Natural killer cell (primary cell): ENCODE data around the gene RAI1. TPM values are rescaled to one million over a fixed set of nuclear protein-coding genes. Genes with fewer than 3 reads are reported as not detected.

Experiments
- ATAC-seq, 3 donors: fragments of 150-1000 bp in 2 of 3; fragments of 200-7000 bp in 1 of 3; cut with Tn5 transposase; 1 replicate in 1 of 3; 2 replicates in 2 of 3; pipeline ENCODE4 v1.10.0; 2021; ENCODE audit warnings: mild to moderate bottlenecking in 2 of 3, moderate library complexity in 2 of 3
- DNase-seq, 2 donors: peaks; one replicate each; pipeline versions ENCODE4 v3.0.0 to v3.0.0-alpha.2; 2013 to 2021; ENCODE audit warnings: mixed read lengths in 1 of 2
- H3K27ac ChIP-seq: one replicate; pipeline ENCODE4 v1.5.1; 2013; ENCODE audit warnings: mild to moderate bottlenecking, low read length
- H3K27me3 ChIP-seq: one replicate; pipeline ENCODE4 v1.6.1; 2013; ENCODE audit warnings: low read length; ENCODE audit not compliant: control insufficient read depth, insufficient read depth
- H3K36me3 ChIP-seq: one replicate; pipeline ENCODE4 v1.6.1; 2013; ENCODE audit warnings: low read length; ENCODE audit not compliant: control insufficient read depth, insufficient read depth
- H3K4me1 ChIP-seq: one replicate; pipeline ENCODE4 v1.6.1; 2013; ENCODE audit warnings: low read length; ENCODE audit not compliant: control insufficient read depth, insufficient read depth
- H3K4me3 ChIP-seq: one replicate; pipeline ENCODE4 v1.5.1; 2013; ENCODE audit warnings: low read length
- H3K9me3 ChIP-seq: one replicate; pipeline ENCODE4 v1.6.1; 2013; ENCODE audit warnings: low read length; ENCODE audit not compliant: control insufficient read depth, insufficient read depth
- H3K27ac Mint-ChIP-seq, 2 donors: one replicate each; pipeline ENCODE4 v1.8.0; 2022; ENCODE audit warnings: mild to moderate bottlenecking in 2 of 2, mixed read lengths in 2 of 2, moderate library complexity in 1 of 2
- H3K27me3 Mint-ChIP-seq, 2 donors: one replicate each; pipeline ENCODE4 v1.8.0; 2022; ENCODE audit warnings: low read depth in 2 of 2, mixed read lengths in 2 of 2
- H3K36me3 Mint-ChIP-seq: one replicate; pipeline ENCODE4 v1.8.0; 2022; ENCODE audit warnings: mixed read lengths
- H3K4me1 Mint-ChIP-seq, 2 donors: one replicate each; pipeline ENCODE4 v1.8.0; 2022; ENCODE audit warnings: mixed read lengths in 2 of 2
- H3K4me3 Mint-ChIP-seq: one replicate; pipeline ENCODE4 v1.8.0; 2022; ENCODE audit warnings: mild to moderate bottlenecking, moderate library complexity, mixed read lengths
- H3K9me3 Mint-ChIP-seq, 2 donors: one replicate each; pipeline ENCODE4 v1.8.0; 2022; ENCODE audit warnings: mixed read lengths in 2 of 2
- WGBS: methylation state at CpG from one replicate; pipeline ENCODE4 v1.1.7; 2013; ENCODE audit warnings: missing lambda C conversion rate; ENCODE audit not compliant: insufficient coverage; 5-methylcytosine and 5-hydroxymethylcytosine counted together
- intact Hi-C: fragments of 100-400 bp; cut with micrococcal nuclease; formaldehyde crosslinking; loops from one replicate; pipeline ENCODE4 v1.14.2; 2022
- total RNA-seq, 4 donors: library from RNA; stranded (reverse); fragments of 120-200 nt in 1 of 4; gene quantifications; one replicate each; pipeline versions ENCODE4 v1.2.3 to v1.2.4, GENCODE V29; 2013 to 2022
- TF ChIP-seq, protein P1 (sequence below): fragments of 200-600 bp; IDR thresholded peaks from one replicate; pipeline ENCODE4 v1.8.0; 2022; ENCODE audit warnings: antibody characterized with exemption

Gene RAI1
- total RNA-seq, 3 donors from 2014 or later (not counting 1 experiment from before 2014, with no cell fraction given) = 39.8 to 55.0 (median 49.4) TPM

DNA sequence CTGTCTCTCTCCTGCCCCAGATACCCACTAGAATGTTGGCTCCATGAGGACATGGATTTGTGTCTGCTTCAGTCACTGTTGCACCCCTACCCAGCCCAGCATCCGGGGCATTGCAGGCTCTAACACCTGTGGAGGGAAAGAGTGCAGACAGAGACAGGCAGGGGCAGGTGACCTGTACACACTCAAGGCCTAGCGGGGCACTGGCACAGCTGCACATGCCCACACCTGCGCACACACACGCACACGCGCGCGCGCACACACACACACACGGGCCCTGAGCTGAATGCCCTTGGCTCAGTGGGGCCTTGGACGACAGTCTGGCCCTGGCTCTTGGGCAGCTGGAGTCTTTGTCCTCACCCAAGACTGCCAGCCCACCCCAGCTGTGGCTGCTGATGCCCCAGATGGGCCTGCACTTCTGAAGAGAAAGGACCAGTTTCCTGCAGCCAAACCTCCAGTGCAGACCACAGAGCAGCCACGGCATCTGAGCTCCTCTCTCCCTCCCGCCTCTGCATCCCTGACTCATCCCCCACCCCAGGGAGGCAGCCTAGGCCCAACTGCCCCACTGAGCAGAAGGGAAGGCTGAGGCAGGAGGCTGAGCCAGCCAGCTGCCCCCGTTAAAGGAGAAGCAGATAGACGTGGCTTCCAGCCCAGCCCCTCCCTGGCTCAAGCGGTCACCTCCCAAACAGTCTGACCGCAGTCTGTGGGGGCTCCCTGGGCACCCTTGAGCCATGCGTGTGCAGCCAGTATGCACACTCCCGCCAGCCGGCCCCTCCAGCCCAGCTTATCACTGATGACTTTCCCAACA is 12.3 kb upstream of the RAI1 start:
- H3K27me3 ChIP-seq = no peaks in the 10 kb centered on the region
- TF ChIP-seq, protein P1, sequence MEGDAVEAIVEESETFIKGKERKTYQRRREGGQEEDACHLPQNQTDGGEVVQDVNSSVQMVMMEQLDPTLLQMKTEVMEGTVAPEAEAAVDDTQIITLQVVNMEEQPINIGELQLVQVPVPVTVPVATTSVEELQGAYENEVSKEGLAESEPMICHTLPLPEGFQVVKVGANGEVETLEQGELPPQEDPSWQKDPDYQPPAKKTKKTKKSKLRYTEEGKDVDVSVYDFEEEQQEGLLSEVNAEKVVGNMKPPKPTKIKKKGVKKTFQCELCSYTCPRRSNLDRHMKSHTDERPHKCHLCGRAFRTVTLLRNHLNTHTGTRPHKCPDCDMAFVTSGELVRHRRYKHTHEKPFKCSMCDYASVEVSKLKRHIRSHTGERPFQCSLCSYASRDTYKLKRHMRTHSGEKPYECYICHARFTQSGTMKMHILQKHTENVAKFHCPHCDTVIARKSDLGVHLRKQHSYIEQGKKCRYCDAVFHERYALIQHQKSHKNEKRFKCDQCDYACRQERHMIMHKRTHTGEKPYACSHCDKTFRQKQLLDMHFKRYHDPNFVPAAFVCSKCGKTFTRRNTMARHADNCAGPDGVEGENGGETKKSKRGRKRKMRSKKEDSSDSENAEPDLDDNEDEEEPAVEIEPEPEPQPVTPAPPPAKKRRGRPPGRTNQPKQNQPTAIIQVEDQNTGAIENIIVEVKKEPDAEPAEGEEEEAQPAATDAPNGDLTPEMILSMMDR = no peak
- no peaks in the 10 kb centered on the region for H3K9me3 ChIP-seq
- H3K27ac ChIP-seq = no peak overlapping the region
- no peaks in the 10 kb centered on the region for H3K36me3 ChIP-seq
- H3K36me3 Mint-ChIP-seq = no peaks in the 10 kb centered on the region
- 78% methylated on average over 20 of the region's 20 CpGs for WGBS
- no peaks in the 10 kb centered on the region for H3K9me3 Mint-ChIP-seq
- H3K4me1 ChIP-seq = peaks cover 15% of the 10 kb centered on the region
- H3K27me3 Mint-ChIP-seq = peaks cover 0 to 2% of the 10 kb centered on the region in 2 donors
- H3K4me3 ChIP-seq = no peak overlapping the region
- no peak for DNase-seq
- H3K4me1 Mint-ChIP-seq = peaks cover 11 to 14% of the 10 kb centered on the region in 2 donors
- ATAC-seq = no peak
- H3K4me3 Mint-ChIP-seq = no peak overlapping the region
- intact Hi-C loops = no loop called here
- peak overlapping the region in 1 of 2 donors; percentile 41 for H3K27ac Mint-ChIP-seq

DNA sequence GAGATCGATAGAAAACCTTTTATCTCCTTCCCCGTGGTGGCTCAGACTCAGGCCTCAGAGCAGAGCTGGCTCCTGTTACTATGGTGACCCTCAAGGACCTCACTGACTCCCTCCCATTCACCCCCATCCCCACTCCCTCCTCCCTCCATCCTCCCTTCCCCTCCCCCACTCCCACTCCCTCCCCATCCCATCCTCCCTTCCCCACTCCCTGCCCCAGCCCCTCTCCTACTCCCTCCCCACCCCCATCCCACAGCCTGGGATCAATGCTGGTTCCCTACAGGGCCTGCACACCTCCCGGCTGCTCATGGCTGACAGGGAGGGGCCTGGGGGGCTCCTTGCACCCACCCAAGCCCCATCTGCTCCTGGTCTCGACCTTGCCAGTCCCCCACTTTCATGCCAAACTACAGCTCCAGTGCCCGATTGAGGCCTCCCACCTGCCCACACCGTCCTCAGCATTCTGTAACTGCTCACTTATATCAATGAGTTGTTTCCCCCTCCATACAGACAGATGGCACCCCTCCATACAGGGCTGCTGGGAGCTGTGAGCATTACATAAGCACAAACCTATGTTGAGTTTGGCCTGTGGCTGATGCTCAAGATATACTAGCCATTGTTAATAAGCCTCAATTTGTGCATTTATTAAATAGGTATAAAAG is 11.6 kb upstream of the RAI1 start:
- H3K27ac Mint-ChIP-seq = no peak overlapping the region
- no peaks in the 10 kb centered on the region for H3K36me3 Mint-ChIP-seq
- intact Hi-C loops = no loop called here

DNA sequence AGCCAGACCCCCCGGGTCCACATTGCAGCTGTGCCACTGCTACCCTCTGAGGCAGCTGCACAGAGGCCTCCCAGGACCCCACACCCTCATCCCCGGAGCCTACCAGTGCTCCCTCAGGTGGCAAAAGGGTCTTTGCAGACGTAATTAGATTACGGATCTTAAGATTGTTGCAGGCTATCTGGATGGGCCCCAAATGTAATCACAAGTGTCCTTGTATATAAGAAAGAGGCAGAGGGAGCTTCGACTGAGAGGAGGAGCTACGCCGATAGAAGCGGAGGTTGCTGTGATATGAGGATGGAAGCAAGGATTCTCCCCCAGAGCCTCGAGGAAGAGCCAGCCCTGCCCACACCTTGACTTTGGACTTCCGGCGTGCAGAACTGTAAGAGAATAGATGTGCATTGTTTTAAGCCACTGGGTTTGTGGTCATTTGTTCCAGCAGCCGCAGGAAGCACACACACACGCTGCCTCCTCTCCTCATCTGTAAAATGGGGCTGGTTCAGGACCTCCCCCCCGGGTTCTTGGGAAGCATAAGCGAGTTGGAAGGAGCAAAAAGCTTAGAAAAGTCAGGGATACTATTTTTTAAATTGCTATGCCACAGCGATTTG is 10.5 kb upstream of the RAI1 start:
- TF ChIP-seq, protein P1 = no peak

More for the DNA sequence above, 11.6 kb upstream of the RAI1 start:
- WGBS = 87% methylated on average over 6 of the region's 6 CpGs
- H3K4me3 Mint-ChIP-seq = no peak overlapping the region
- H3K27me3 ChIP-seq = no peaks in the 10 kb centered on the region
- no peak overlapping the region for H3K4me3 ChIP-seq
- peaks cover 10 to 13% of the 10 kb centered on the region in 2 donors for H3K4me1 Mint-ChIP-seq
- H3K27me3 Mint-ChIP-seq = peaks cover 0 to 2% of the 10 kb centered on the region in 2 donors
- H3K9me3 ChIP-seq = no peaks in the 10 kb centered on the region
- no peaks in the 10 kb centered on the region for H3K36me3 ChIP-seq
- TF ChIP-seq, protein P1 = no peak
- H3K4me1 ChIP-seq = peaks cover 10% of the 10 kb centered on the region
- no peak overlapping the region for H3K27ac ChIP-seq
- DNase-seq (no peak), ATAC-seq (no peak)
- H3K9me3 Mint-ChIP-seq = no peaks in the 10 kb centered on the region

More for the DNA sequence above, 10.5 kb upstream of the RAI1 start:
- 90% methylated on average over 16 of the region's 16 CpGs for WGBS
- Histone ChIP-seq H3K27me3 (no peaks in the 10 kb centered on the region), H3K4me3 (no peak overlapping the region), H3K4me1 (peaks cover 13% of the 10 kb centered on the region), H3K9me3 (no peaks in the 10 kb centered on the region), H3K27ac (no peak overlapping the region), H3K36me3 (no peaks in the 10 kb centered on the region)
- H3K4me1 Mint-ChIP-seq = peaks cover 15% of the 10 kb centered on the region in 2 donors
- H3K27me3 Mint-ChIP-seq = peaks cover 0 to 2% of the 10 kb centered on the region in 2 donors
- intact Hi-C loops = no loop called here
- no peaks in the 10 kb centered on the region for H3K36me3 Mint-ChIP-seq
- H3K27ac Mint-ChIP-seq = no peak overlapping the region
- no peak for ATAC-seq
- H3K4me3 Mint-ChIP-seq = no peak overlapping the region
- no peak for DNase-seq
- no peaks in the 10 kb centered on the region for H3K9me3 Mint-ChIP-seq
